Esophagus muscularis mucosa (tissue), 4 donors: ENCODE measurements around the gene MAGI1.

Experiments used
- EP300 ChIP-seq: sonication (generic); formaldehyde crosslinking; IDR thresholded peaks from one replicate; pipeline ENCODE4 v1.6.1; 2017; ENCODE audit warnings: antibody characterized with exemption
- POLR2A ChIP-seq: fragments of 450-650 bp; IDR thresholded peaks from one replicate; pipeline ENCODE4 v1.6.1; 2017; ENCODE audit warnings: antibody characterized with exemption, moderate library complexity, mild to moderate bottlenecking, low read depth
- POLR2AphosphoS5 ChIP-seq, 2 donors: sonication (generic); formaldehyde crosslinking; IDR thresholded peaks; one replicate each; pipeline ENCODE4 v1.6.1; 2017; ENCODE audit warnings: antibody characterized with exemption in 2 of 2
- TF ChIP-seq, protein P1 (sequence below), 3 experiments: fragments of 200-600 bp in 2 of 3; fragments of 450-650 bp in 1 of 3; sonication (generic) in 2 of 3; IDR thresholded peaks; one replicate each; pipeline ENCODE4 v1.5.1; 2017 to 2019; ENCODE audit warnings: antibody characterized with exemption in 3 of 3, mild to moderate bottlenecking in 2 of 3, moderate library complexity in 1 of 3

DNA sequence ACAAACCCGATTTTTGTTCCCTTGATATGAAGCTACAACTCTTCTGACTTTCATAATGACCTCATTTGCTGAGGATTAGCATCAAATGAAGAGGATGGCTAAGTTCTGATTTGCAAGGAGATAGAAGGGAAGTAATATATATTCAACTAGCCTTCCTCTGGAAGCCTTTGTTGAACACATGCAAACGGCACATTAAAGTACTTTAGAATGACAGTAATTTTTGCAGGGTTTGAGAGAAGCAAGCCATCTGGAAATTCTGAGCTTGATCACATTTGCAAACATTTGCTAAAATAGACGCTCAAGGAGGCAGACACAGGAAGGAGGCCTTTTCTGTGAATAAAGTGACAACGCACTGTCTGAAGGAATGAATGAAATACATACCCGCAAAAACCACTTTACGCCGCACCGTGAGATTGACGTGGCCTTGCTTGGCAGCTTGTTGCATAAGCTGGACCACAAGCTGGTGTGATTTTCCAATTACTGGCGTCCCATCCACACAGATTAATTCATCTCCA is 657.2 kb downstream of the MAGI1 start:
- TF ChIP-seq POLR2AphosphoS5 (IDR thresholded peaks at IDR 0.05) (no peak), EP300 (no peak), POLR2A (no peak)
- TF ChIP-seq, protein P1, sequence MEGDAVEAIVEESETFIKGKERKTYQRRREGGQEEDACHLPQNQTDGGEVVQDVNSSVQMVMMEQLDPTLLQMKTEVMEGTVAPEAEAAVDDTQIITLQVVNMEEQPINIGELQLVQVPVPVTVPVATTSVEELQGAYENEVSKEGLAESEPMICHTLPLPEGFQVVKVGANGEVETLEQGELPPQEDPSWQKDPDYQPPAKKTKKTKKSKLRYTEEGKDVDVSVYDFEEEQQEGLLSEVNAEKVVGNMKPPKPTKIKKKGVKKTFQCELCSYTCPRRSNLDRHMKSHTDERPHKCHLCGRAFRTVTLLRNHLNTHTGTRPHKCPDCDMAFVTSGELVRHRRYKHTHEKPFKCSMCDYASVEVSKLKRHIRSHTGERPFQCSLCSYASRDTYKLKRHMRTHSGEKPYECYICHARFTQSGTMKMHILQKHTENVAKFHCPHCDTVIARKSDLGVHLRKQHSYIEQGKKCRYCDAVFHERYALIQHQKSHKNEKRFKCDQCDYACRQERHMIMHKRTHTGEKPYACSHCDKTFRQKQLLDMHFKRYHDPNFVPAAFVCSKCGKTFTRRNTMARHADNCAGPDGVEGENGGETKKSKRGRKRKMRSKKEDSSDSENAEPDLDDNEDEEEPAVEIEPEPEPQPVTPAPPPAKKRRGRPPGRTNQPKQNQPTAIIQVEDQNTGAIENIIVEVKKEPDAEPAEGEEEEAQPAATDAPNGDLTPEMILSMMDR (IDR thresholded peaks at IDR 0.05) = no peak
